GM19238 (cell line): Measurements from ENCODE around the gene FOXK2.
A peak's percentile ranks its signal among the peaks of the same experiment; 100 is the strongest.
"Not testable (repeated sequence)": the region's sequence is repeated elsewhere in the genome, so short reads cannot be mapped to it uniquely, and the experiment has no call there.

Experiments used
- DNase-seq: peaks from one replicate; pipeline ENCODE4 v3.0.0; 2011; ENCODE audit warnings: low spot score; ENCODE audit not compliant: insufficient read length

The FOXK2 gene

GRCh38 chr17:82531431-82531881 is 11.9 kb downstream of the FOXK2 start:
- DNase-seq = no peak

GRCh38 chr17:82534401-82534812 is 14.9 kb downstream of the FOXK2 start:
- no peak for DNase-seq

- DNase-seq = no peak
These were observed 17.1 kb downstream of the FOXK2 start for GRCh38 chr17:82536512-82537201.

GRCh38 chr17:82537228-82537627 is 17.7 kb downstream of the FOXK2 start:
- DNase-seq = not testable (repeated sequence)

- DNase-seq = not testable (repeated sequence)
These were observed 19.5 kb downstream of the FOXK2 start for GRCh38 chr17:82539076-82539475.

GRCh38 chr17:82542439-82542838 is 22.9 kb downstream of the FOXK2 start:
- no peak for DNase-seq

GRCh38 chr17:82544431-82545070 is 25.0 kb downstream of the FOXK2 start:
- no peak for DNase-seq

- no peak for DNase-seq
These were observed 25.5 kb downstream of the FOXK2 start for GRCh38 chr17:82545071-82545462.

GRCh38 chr17:82547981-82548380 is 28.4 kb downstream of the FOXK2 start:
- no peak for DNase-seq

GRCh38 chr17:82548681-82549303 is 29.3 kb downstream of the FOXK2 start:
- DNase-seq = no peak

GRCh38 chr17:82551779-82552457 is 32.4 kb downstream of the FOXK2 start:
- peak; percentile 93 for DNase-seq

- DNase-seq = no peak
These were observed 33.0 kb downstream of the FOXK2 start for GRCh38 chr17:82552580-82552979.

- no peak for DNase-seq
These were observed 33.8 kb downstream of the FOXK2 start for GRCh38 chr17:82553210-82553930.

- not testable (repeated sequence) for DNase-seq
These were observed 38.0 kb downstream of the FOXK2 start for GRCh38 chr17:82557510-82557909.

- DNase-seq = no peak
These were observed 40.2 kb downstream of the FOXK2 start for GRCh38 chr17:82559566-82560251.

- DNase-seq = no peak
These were observed 40.7 kb downstream of the FOXK2 start for GRCh38 chr17:82560252-82560642.

GRCh38 chr17:82560802-82561428 is 41.4 kb downstream of the FOXK2 start:
- no peak for DNase-seq

- no peak for DNase-seq
These were observed 42.0 kb downstream of the FOXK2 start for GRCh38 chr17:82561429-82562035.

- DNase-seq = not testable (repeated sequence)
These were observed 43.2 kb downstream of the FOXK2 start for GRCh38 chr17:82562718-82563220.

GRCh38 chr17:82563318-82563717 is 43.8 kb downstream of the FOXK2 start:
- DNase-seq = no peak
